ENCODE measurements around the gene CCDC150. TPM values are rescaled to one million over a fixed set of nuclear protein-coding genes. Genes with fewer than 3 reads are reported as not detected.

Gene CCDC150
- total RNA-seq, 1 experiment from 2014 or later = 29.2 TPM

DNA sequence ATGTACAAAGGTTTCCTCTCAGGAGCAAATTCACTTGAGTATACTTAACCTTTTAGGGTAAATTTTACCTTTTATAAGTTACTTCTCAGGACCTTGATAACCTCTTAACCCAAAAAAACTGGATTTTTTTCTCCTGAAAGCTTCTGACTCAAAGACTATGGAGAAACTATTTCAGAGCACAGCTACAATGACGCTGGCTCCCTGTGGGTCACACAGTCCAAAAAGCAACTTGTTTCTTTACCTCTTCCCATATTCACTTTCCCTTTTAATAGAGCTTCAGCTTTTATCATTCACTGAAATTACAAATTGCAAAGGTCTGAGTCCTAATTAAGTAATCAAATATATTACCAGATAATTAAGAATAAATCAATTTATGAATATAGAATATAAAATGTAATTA, 127.6 kb downstream of the CCDC150 start:
- Histone ChIP-seq H3K4me2 (ENCODE audit: low read length) (no peak overlapping the region), H3K79me2 (ENCODE audit: insufficient read depth, low read length) (no peaks in the 10 kb centered on the region), H3K9me3 (ENCODE audit: control insufficient read depth in 1 of 2, insufficient read depth in 1 of 2, low read depth in 1 of 2, low read length in 2 of 2) (no peaks in the 10 kb centered on the region), H3K9me2 (ENCODE audit: insufficient read depth) (no peaks in the 10 kb centered on the region), H3K4me3 (replicated peaks in 1 of 2; ENCODE audit: low read depth in 1 of 2, low read length in 2 of 2) (no peak overlapping the region), H3K36me3 (ENCODE audit: control insufficient read depth in 1 of 2, insufficient read depth in 2 of 2, low read length in 2 of 2) (peaks cover 35 to 38% of the 10 kb centered on the region in 2 experiments), H4K20me1 (ENCODE audit: insufficient read depth) (no peaks in the 10 kb centered on the region), H3K9ac (ENCODE audit: low read length) (no peak overlapping the region), H3K27ac (ENCODE audit: low read depth, low read length) (no peak overlapping the region), H3K4me1 (ENCODE audit: control insufficient read depth in 1 of 2, insufficient read depth in 2 of 2, low read length in 2 of 2) (no peaks in the 10 kb centered on the region), H3K27me3 (ENCODE audit: insufficient read depth, low read length) (no peaks in the 10 kb centered on the region), H2AFZ (ENCODE audit: low read depth, low read length, poor library complexity, severe bottlenecking) (no peak overlapping the region)
- RAD21 ChIA-PET (ENCODE audit: low non-redundant PET in 1 of 2, low total read pairs in 2 of 2, uncharacterized antibody in 2 of 2, unreplicated experiment in 2 of 2) = no interaction called here
- BruUV-seq (replicated peaks) = no TSS peak
- POLR2A ChIA-PET = no interaction called here
- CTCF ChIA-PET = interaction anchor here (1.3 kb wide), 1 partner anchor 16 kb away, joined by 3 read pairs; no protein-coding TSS in a partner anchor
- intact Hi-C loops (cut with micrococcal nuclease) = no loop called here
- DNase-seq (ENCODE audit: low read depth, low spot score) (no peak), ATAC-seq (no peak)
- TF ChIP-seq EGR1 (IDR thresholded peaks at IDR 0.05; ENCODE audit: low read depth) (no peak), SP1 (IDR thresholded peaks at IDR 0.05; ENCODE audit: low read depth) (no peak), CBX3 (IDR thresholded peaks at IDR 0.05; ENCODE audit: low read depth) (no peak), SRF (IDR thresholded peaks at IDR 0.05; ENCODE audit: low read depth) (no peak), JUND (IDR thresholded peaks at IDR 0.05) (no peak), RAD21 (IDR thresholded peaks at IDR 0.05; ENCODE audit: low read depth) (no peak), FOSL1 (IDR thresholded peaks at IDR 0.05; ENCODE audit: low read depth) (no peak)
- TF ChIP-seq, protein P1, sequence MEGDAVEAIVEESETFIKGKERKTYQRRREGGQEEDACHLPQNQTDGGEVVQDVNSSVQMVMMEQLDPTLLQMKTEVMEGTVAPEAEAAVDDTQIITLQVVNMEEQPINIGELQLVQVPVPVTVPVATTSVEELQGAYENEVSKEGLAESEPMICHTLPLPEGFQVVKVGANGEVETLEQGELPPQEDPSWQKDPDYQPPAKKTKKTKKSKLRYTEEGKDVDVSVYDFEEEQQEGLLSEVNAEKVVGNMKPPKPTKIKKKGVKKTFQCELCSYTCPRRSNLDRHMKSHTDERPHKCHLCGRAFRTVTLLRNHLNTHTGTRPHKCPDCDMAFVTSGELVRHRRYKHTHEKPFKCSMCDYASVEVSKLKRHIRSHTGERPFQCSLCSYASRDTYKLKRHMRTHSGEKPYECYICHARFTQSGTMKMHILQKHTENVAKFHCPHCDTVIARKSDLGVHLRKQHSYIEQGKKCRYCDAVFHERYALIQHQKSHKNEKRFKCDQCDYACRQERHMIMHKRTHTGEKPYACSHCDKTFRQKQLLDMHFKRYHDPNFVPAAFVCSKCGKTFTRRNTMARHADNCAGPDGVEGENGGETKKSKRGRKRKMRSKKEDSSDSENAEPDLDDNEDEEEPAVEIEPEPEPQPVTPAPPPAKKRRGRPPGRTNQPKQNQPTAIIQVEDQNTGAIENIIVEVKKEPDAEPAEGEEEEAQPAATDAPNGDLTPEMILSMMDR (IDR thresholded peaks at IDR 0.05 in 2 of 3, conservative IDR thresholded peaks at IDR 0.05 in 1 of 3; ENCODE audit: borderline replicate concordance in 1 of 3, insufficient read depth in 1 of 3, low read depth in 2 of 3, low read length in 2 of 3) = no peak

Other genes starting within 250 kb of the CCDC150 start
- 1.3 TPM for gene HECW2, start 46.2 kb upstream of the CCDC150 start, total RNA-seq (2021; ENCODE audit: unreplicated experiment)
- 56.2 TPM for gene GTF3C3, start 160.0 kb downstream of the CCDC150 start, total RNA-seq (2021; ENCODE audit: unreplicated experiment)
- gene C2orf66, start 169.6 kb downstream of the CCDC150 start, total RNA-seq (2021; ENCODE audit: unreplicated experiment) = not detected